Mesenchymal stem cell (in vitro differentiated cells and primary cell): ENCODE measurements around the gene CFAP74.

Experiments used
- DNase-seq: peaks from one replicate; pipeline ENCODE4 v3.0.0-alpha.2; 2013
- H2AFZ ChIP-seq: one replicate; pipeline ENCODE4 v1.6.1; 2013; ENCODE audit warnings: low read depth, mild to moderate bottlenecking, control low read depth, inconsistent platforms, low read length, moderate library complexity
- H2AK5ac ChIP-seq: 2 replicates; pipeline ENCODE4 v1.6.1; 2013; ENCODE audit warnings: low read length, moderate library complexity, mild to moderate bottlenecking, inconsistent platforms; ENCODE audit not compliant: severe bottlenecking
- H2BK120ac ChIP-seq: one replicate; pipeline ENCODE4 v1.6.1; 2013; ENCODE audit warnings: low read depth, mild to moderate bottlenecking, inconsistent platforms, low read length, moderate library complexity
- H2BK12ac ChIP-seq, 2 experiments: one replicate each; pipeline ENCODE4 v1.6.1; 2013; ENCODE audit warnings: inconsistent platforms in 2 of 2, low read length in 2 of 2, mild to moderate bottlenecking in 2 of 2, moderate library complexity in 2 of 2, control low read depth in 1 of 2
- H2BK15ac ChIP-seq: one replicate; pipeline ENCODE4 v1.6.1; 2013; ENCODE audit warnings: mild to moderate bottlenecking, low read depth, inconsistent platforms; ENCODE audit not compliant: poor library complexity, severe bottlenecking
- H2BK5ac ChIP-seq: 2 replicates; pipeline ENCODE4 v1.6.1; 2013; ENCODE audit warnings: low read depth, mild to moderate bottlenecking, low read length, control low read depth, inconsistent platforms; ENCODE audit not compliant: poor library complexity, severe bottlenecking
- H3K14ac ChIP-seq, 2 experiments: one replicate each; pipeline ENCODE4 v1.6.1; 2013; ENCODE audit warnings: inconsistent platforms in 2 of 2, low read length in 2 of 2, control low read depth in 1 of 2, mild to moderate bottlenecking in 1 of 2, moderate library complexity in 1 of 2
- H3K18ac ChIP-seq, 2 experiments: one replicate each; pipeline ENCODE4 v1.6.1; 2013; ENCODE audit warnings: inconsistent platforms in 2 of 2, low read length in 2 of 2, control low read depth in 1 of 2, low read depth in 1 of 2, mild to moderate bottlenecking in 1 of 2
- H3K23ac ChIP-seq, 2 experiments: one replicate each; pipeline ENCODE4 v1.6.1; 2013; ENCODE audit warnings: inconsistent platforms in 2 of 2, low read length in 2 of 2, mild to moderate bottlenecking in 2 of 2, moderate library complexity in 2 of 2, control low read depth in 1 of 2
- H3K27ac ChIP-seq: 2 replicates; pipeline ENCODE4 v1.5.1; 2013; ENCODE audit warnings: mild to moderate bottlenecking, moderate library complexity, low read length, control low read depth, inconsistent platforms; ENCODE audit not compliant: poor library complexity, severe bottlenecking
- H3K27me3 ChIP-seq, 2 experiments: 2 replicates each; pipeline versions ENCODE4 v1.6.1 to v1.7.0; 2013; ENCODE audit warnings: low read length in 2 of 2, mild to moderate bottlenecking in 2 of 2, moderate library complexity in 2 of 2, control low read depth in 1 of 2, inconsistent platforms in 1 of 2; ENCODE audit not compliant: control insufficient read depth in 1 of 2, insufficient read depth in 1 of 2
- H3K36me3 ChIP-seq, 2 experiments: 2 replicates each; pipeline versions ENCODE4 v1.6.1 to v1.7.0; 2013; ENCODE audit warnings: low read length in 2 of 2, control low read depth in 1 of 2, inconsistent platforms in 1 of 2, low read depth in 1 of 2, mild to moderate bottlenecking in 1 of 2; ENCODE audit not compliant: insufficient read depth in 2 of 2, control insufficient read depth in 1 of 2
- H3K4ac ChIP-seq, 2 experiments: one replicate each; pipeline ENCODE4 v1.6.1; 2013; ENCODE audit warnings: inconsistent platforms in 2 of 2, low read length in 2 of 2, mild to moderate bottlenecking in 2 of 2, moderate library complexity in 2 of 2, control low read depth in 1 of 2, low read depth in 1 of 2
- H3K4me1 ChIP-seq: 2 replicates; pipeline ENCODE4 v1.6.1; 2013; ENCODE audit warnings: low read depth, low read length, control low read depth; ENCODE audit not compliant: control insufficient read depth, insufficient read depth
- H3K4me2 ChIP-seq: 2 replicates; pipeline ENCODE4 v1.6.1; 2013; ENCODE audit warnings: low read length, mild to moderate bottlenecking, inconsistent platforms; ENCODE audit not compliant: poor library complexity, severe bottlenecking
- H3K4me3 ChIP-seq, 2 experiments: 2 replicates each; pipeline versions ENCODE4 v1.5.1 to v1.7.0; 2013; ENCODE audit warnings: low read length in 2 of 2, mild to moderate bottlenecking in 2 of 2, control low read depth in 1 of 2, low read depth in 1 of 2; ENCODE audit not compliant: insufficient read depth in 1 of 2
- H3K79me1 ChIP-seq: replicated peaks from 2 replicates; pipeline ENCODE4 v1.6.1; 2013; ENCODE audit warnings: mild to moderate bottlenecking, control low read depth, low read length, inconsistent platforms; ENCODE audit not compliant: poor library complexity, severe bottlenecking
- H3K9ac ChIP-seq: 2 replicates; pipeline ENCODE4 v1.7.0; 2013; ENCODE audit warnings: mild to moderate bottlenecking, low read length, moderate library complexity
- H3K9me3 ChIP-seq: 2 replicates; pipeline ENCODE4 v1.7.0; 2013; ENCODE audit warnings: mild to moderate bottlenecking, low read length; ENCODE audit not compliant: control insufficient read depth
- H4K8ac ChIP-seq: one replicate; pipeline ENCODE4 v1.6.1; 2013; ENCODE audit warnings: inconsistent platforms, mild to moderate bottlenecking, low read length, moderate library complexity
- H4K91ac ChIP-seq: one replicate; pipeline ENCODE4 v1.6.1; 2013; ENCODE audit warnings: mild to moderate bottlenecking, low read length, inconsistent platforms
- WGBS: methylation state at CpG from one replicate; pipeline ENCODE4 v1.1.7; 2013; ENCODE audit warnings: mixed read lengths; 5-methylcytosine and 5-hydroxymethylcytosine counted together

CFAP74 gene

DNA sequence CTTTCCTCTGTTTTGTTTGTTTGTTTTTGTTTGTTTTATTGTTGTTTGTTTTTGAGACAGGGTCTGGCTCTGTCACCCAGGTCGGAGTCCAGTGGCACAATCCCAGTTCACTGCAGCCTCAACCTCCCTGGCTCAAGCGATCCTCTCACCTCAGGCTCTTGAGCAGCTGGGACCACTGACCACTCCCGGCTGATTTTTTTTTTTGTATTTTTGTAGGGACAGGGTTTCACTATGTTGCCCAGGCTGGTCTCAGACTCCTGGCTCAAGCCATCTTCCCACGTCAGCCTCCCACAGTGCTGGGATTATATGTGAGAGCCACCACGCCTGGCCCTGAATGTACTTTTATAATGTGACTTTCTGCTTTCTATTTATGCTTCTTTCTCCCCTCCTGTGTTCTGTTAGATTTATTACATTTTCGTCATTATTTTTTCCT, 93.5 kb downstream of the CFAP74 start:
- peak overlapping the region; percentile 89 for H3K9ac ChIP-seq
- H4K91ac ChIP-seq = no peak overlapping the region
- WGBS = 97% methylated on average over 6 of the region's 6 CpGs
- H3K18ac ChIP-seq = no peak overlapping the region
- H3K27ac ChIP-seq = no peak overlapping the region
- no peak overlapping the region for H3K23ac ChIP-seq
- peaks cover 0 to 8% of the 10 kb centered on the region in 2 experiments for H3K36me3 ChIP-seq
- peak overlapping the region in 1 of 2 experiments; percentile 82 for H3K4me3 ChIP-seq
- H2BK120ac ChIP-seq = no peak overlapping the region
- H2BK5ac ChIP-seq = no peak overlapping the region
- H3K27me3 ChIP-seq = peaks cover 0 to 2% of the 10 kb centered on the region in 2 experiments
- H2BK12ac ChIP-seq = no peak overlapping the region
- H3K4me2 ChIP-seq = no peak overlapping the region
- H3K9me3 ChIP-seq = no peaks in the 10 kb centered on the region
- peaks cover 25% of the 10 kb centered on the region for H3K4me1 ChIP-seq
- H2BK15ac ChIP-seq = no peak overlapping the region
- H3K79me1 ChIP-seq = peaks cover 14% of the 10 kb centered on the region
- H3K4ac ChIP-seq = no peak overlapping the region
- H4K8ac ChIP-seq = peak overlapping the region; percentile 86
- no peak overlapping the region for H3K14ac ChIP-seq
- H2AFZ ChIP-seq = no peak overlapping the region
- no peak for DNase-seq
- no peak overlapping the region for H2AK5ac ChIP-seq

DNA sequence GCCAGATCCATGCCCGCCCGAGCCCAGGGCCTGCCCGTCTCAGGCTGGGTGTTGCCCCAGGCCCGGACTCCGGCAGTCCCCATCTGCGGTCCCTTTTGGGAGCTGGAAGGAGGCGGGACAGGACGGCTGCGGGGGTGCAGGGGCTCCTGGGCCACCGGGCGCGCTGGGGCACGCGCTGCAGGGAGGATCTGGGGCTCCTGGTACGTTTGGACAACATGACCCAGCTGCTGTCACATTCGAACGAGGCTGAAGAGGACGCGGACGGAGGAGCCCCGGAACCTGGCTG, 95.1 kb downstream of the CFAP74 start:
- H4K8ac ChIP-seq = peak overlapping the region; percentile 21
- H3K23ac ChIP-seq = peak overlapping the region in 1 of 2 experiments; percentile 92
- no peaks in the 10 kb centered on the region for H3K9me3 ChIP-seq
- H2BK15ac ChIP-seq = peak overlapping the region; percentile 77
- peak overlapping the region; percentile 21 for H2BK120ac ChIP-seq
- H2AFZ ChIP-seq = peak overlapping the region; percentile 85
- H3K27ac ChIP-seq = no peak overlapping the region
- peaks cover 25% of the 10 kb centered on the region for H3K4me1 ChIP-seq
- peak overlapping the region in 1 of 2 experiments; percentile 79 for H3K14ac ChIP-seq
- H3K79me1 ChIP-seq = peaks cover 14% of the 10 kb centered on the region
- H2BK12ac ChIP-seq = peak overlapping the region; percentile 54 to 57
- H3K9ac ChIP-seq = peak overlapping the region; percentile 92
- H3K18ac ChIP-seq = peak overlapping the region; percentile 81 to 94
- no peak for DNase-seq
- peak overlapping the region; percentile 57 for H2AK5ac ChIP-seq
- H3K4me3 ChIP-seq = peak overlapping the region; percentile 76 to 83
- peak overlapping the region; percentile 90 to 91 for H3K4ac ChIP-seq
- 23% methylated on average over 19 of the region's 21 CpGs for WGBS
- H3K27me3 ChIP-seq = no peaks in the 10 kb centered on the region
- H2BK5ac ChIP-seq = peak overlapping the region; percentile 36
- peaks cover 0 to 8% of the 10 kb centered on the region in 2 experiments for H3K36me3 ChIP-seq
- H3K4me2 ChIP-seq = peak overlapping the region; percentile 72
- H4K91ac ChIP-seq = peak overlapping the region; percentile 85

DNA sequence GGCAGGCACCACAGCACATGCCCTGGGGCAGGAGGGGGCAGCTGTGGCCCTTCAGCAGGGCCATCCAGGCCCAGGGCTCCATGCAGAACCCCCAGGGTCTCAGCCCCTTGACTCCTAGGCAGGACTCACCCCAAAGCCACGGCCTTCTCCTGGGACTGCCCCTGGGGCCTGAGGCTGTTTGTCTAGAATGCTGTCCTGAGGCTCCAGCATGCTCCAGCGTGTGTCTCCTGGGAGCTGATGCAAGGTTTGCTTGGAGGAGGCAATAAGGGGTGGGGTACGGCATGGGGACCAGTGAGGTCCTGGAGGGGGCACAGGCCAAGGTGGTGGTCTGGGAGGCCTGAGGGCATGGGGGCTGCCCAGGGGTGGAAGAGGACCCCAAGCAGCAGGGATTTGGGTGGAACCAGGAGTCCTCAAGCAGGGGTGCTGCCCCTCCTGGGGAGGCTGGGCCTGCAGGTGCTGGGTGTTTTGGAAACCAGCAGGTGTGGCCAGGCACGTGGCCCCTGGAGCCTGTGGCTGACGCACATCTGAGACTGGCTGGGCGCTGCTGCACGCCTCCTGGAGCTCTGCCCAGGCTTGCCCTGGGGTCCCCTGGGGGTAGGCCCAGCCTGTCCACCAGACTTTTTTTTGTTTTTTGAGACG, 96.4 kb downstream of the CFAP74 start:
- H2BK15ac ChIP-seq = peak overlapping the region; percentile 80
- DNase-seq = peak; percentile 26
- WGBS = 96% methylated on average over 8 of the region's 8 CpGs

DNA sequence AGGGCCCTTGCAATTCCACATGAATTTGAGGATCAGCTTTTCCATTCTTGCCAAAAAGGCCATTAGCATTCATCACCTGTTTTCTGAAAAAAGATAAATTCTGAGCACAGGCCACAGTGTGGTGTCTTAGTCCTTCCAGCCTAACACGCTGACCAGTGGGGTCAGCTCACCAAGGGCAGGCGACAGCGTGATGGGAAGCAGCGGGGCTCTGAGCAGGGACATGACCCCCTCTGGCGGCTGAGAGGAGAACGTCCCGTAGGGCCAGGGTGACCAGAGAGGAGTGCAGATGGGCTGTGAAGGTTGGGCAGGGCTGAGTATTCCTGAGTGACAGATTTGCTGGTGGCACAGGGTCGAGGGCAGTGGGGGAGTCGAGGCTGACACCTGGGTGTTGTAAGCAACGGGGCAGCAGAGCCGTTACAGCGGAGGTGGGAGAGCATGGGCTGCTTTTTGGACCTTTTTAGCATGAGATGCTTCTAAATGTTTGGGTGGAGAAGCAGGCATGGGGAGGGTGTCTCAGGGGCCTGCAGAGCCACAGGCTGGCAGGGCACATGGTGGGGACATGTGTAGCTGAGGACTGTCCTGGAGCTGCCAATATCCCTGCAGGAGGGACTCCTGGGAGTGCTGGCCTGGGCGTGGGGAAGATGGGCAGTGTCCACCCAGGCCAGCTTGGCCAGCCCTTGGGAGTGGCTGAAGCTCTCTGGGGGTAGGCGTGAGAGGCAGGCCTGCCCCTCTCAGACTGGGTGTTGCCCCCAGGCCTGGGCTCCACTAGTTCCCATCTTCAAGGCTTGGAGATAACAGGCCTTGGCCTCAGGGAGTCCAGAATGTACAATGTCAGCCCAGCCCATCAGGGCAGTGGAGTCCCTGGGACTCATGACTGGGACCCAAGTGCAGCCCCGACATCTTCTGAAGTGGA, 97.1 kb downstream of the CFAP74 start:
- no peak overlapping the region for H2AK5ac ChIP-seq
- H2BK15ac ChIP-seq = no peak overlapping the region
- peaks cover 14% of the 10 kb centered on the region for H3K79me1 ChIP-seq
- H3K9ac ChIP-seq = peak overlapping the region; percentile 45
- no peak overlapping the region for H3K14ac ChIP-seq
- no peaks in the 10 kb centered on the region for H3K9me3 ChIP-seq
- no peak overlapping the region for H3K4me3 ChIP-seq
- H3K4me1 ChIP-seq = peaks cover 25% of the 10 kb centered on the region
- H3K27ac ChIP-seq = peak overlapping the region; percentile 11
- H3K4ac ChIP-seq = peak overlapping the region; percentile 47 to 61
- peak overlapping the region in 1 of 2 experiments; percentile 76 for H2BK12ac ChIP-seq
- DNase-seq = peak; percentile 87
- peak overlapping the region; percentile 6 for H2BK120ac ChIP-seq
- H3K18ac ChIP-seq = peak overlapping the region in 1 of 2 experiments; percentile 44
- peak overlapping the region; percentile 45 for H4K8ac ChIP-seq
- H3K27me3 ChIP-seq = no peaks in the 10 kb centered on the region
- peaks cover 0 to 8% of the 10 kb centered on the region in 2 experiments for H3K36me3 ChIP-seq
- peak overlapping the region; percentile 87 for H4K91ac ChIP-seq
- H3K4me2 ChIP-seq = no peak overlapping the region
- H2BK5ac ChIP-seq = no peak overlapping the region
- H3K23ac ChIP-seq = no peak overlapping the region
- 21% methylated on average over 15 of the region's 15 CpGs for WGBS
- H2AFZ ChIP-seq = no peak overlapping the region

More for the DNA sequence above, 96.4 kb downstream of the CFAP74 start:
- no peaks in the 10 kb centered on the region for H3K27me3 ChIP-seq
- H2AK5ac ChIP-seq = peak overlapping the region; percentile 71
- peak overlapping the region; percentile 27 to 44 for H3K18ac ChIP-seq
- peak overlapping the region in 1 of 2 experiments; percentile 76 for H2BK12ac ChIP-seq
- H2AFZ ChIP-seq = no peak overlapping the region
- peaks cover 0 to 8% of the 10 kb centered on the region in 2 experiments for H3K36me3 ChIP-seq
- H3K4me1 ChIP-seq = peaks cover 25% of the 10 kb centered on the region
- no peak overlapping the region for H2BK5ac ChIP-seq
- H3K9me3 ChIP-seq = no peaks in the 10 kb centered on the region
- peak overlapping the region; percentile 81 for H4K8ac ChIP-seq
- no peak overlapping the region for H3K23ac ChIP-seq
- H3K4me2 ChIP-seq = no peak overlapping the region
- peak overlapping the region; percentile 11 for H3K27ac ChIP-seq
- H3K4ac ChIP-seq = peak overlapping the region; percentile 67 to 73
- H4K91ac ChIP-seq = peak overlapping the region; percentile 87
- no peak overlapping the region for H3K14ac ChIP-seq
- peak overlapping the region; percentile 45 for H3K9ac ChIP-seq
- H2BK120ac ChIP-seq = peak overlapping the region; percentile 6
- H3K4me3 ChIP-seq = no peak overlapping the region
- peaks cover 14% of the 10 kb centered on the region for H3K79me1 ChIP-seq
